ENCODE results near the gene SUCLG2. TPM values are rescaled to one million over a fixed set of nuclear protein-coding genes. Genes with fewer than 3 reads are reported as not detected.

SUCLG2 gene
- total and polyA plus RNA-seq, 5 experiments from 2014 or later: 62.7 to 93.8 (median 79.7) TPM

GRCh38 chr3:67386451-67386850, 268.0 kb downstream of the SUCLG2 start:
- ATAC-seq (no peak), DNase-seq (no peak)
- H3K27ac Mint-ChIP-seq: peak overlapping the region in 3 of 10 donors; percentile 5 to 15 (median 9)
- POLR2A ChIA-PET: no interaction called here
- peaks cover 4 to 50% (median 29%) of the 10 kb centered on the region in 3 donors for H3K36me3 Mint-ChIP-seq
- no peak overlapping the region for H3K4me3 Mint-ChIP-seq
- H3K4me1 Mint-ChIP-seq: peaks cover 13 to 21% (median 14%) of the 10 kb centered on the region in 4 donors
- no peaks in the 10 kb centered on the region for H3K27me3 Mint-ChIP-seq
- no peaks in the 10 kb centered on the region for H3K9me3 Mint-ChIP-seq

- H3K36me3 Mint-ChIP-seq: peaks cover 4 to 46% (median 24%) of the 10 kb centered on the region in 3 donors
- H3K27me3 Mint-ChIP-seq: no peaks in the 10 kb centered on the region
- DNase-seq: peak in 8 of 10 donors; percentile 22 to 65 (median 31)
- peak; percentile 35 to 55 for ATAC-seq
- H3K4me1 Mint-ChIP-seq: peaks cover 8 to 23% (median 14%) of the 10 kb centered on the region in 4 donors
- no peak overlapping the region for H3K4me3 Mint-ChIP-seq
- no peaks in the 10 kb centered on the region for H3K9me3 Mint-ChIP-seq
- H3K27ac Mint-ChIP-seq: peak overlapping the region in 3 of 10 donors; percentile 9 to 69 (median 31)
- POLR2A ChIA-PET: interaction anchor here (0.5 kb wide), 1 partner anchor 17 kb away, joined by 3 read pairs; no protein-coding TSS in a partner anchor
Measured at GRCh38 chr3:67384760-67385397, 269.5 kb downstream of the SUCLG2 start.

- Mint-ChIP-seq H3K4me3 (no peak overlapping the region), H3K4me1 (peaks cover 6 to 24% (median 20%) of the 10 kb centered on the region in 4 donors), H3K36me3 (peaks cover 9 to 47% (median 26%) of the 10 kb centered on the region in 3 donors), H3K27ac (peak overlapping the region in 1 of 10 donors; percentile 18), H3K27me3 (no peaks in the 10 kb centered on the region), H3K9me3 (no peaks in the 10 kb centered on the region)
- POLR2A ChIA-PET: no interaction called here
- ATAC-seq: no peak
- no peak for DNase-seq
Measured at GRCh38 chr3:67384016-67384415, 270.4 kb downstream of the SUCLG2 start.

DNA sequence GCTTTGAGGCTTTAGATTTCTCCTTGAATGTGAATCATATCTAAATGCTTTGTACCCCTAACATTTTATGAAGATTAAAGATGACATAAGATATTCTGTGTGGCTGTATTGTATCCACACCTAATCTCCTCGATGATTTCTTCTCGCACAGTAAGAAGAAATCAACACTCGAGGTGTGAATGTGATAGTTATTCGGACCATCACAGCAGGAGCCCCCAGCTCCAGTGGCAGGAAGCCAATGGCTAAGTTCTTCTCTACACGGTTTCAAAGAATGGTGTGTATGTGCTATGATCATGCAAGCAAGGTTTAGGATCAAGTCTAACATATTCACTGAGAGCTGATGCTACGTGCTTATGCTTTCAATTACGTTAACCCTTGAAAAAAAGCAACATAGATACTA, 271.0 kb downstream of the SUCLG2 start:
- no peak overlapping the region for H3K4me3 Mint-ChIP-seq
- no peaks in the 10 kb centered on the region for H3K9me3 Mint-ChIP-seq
- peaks cover 9 to 43% (median 21%) of the 10 kb centered on the region in 3 donors for H3K36me3 Mint-ChIP-seq
- POLR2A ChIA-PET: interaction anchor here (0.5 kb wide), 1 partner anchor 321 kb away, joined by 3 read pairs; no protein-coding TSS in a partner anchor
- no peak for DNase-seq
- peak overlapping the region in 6 of 10 donors; percentile 1 to 56 (median 36) for H3K27ac Mint-ChIP-seq
- no peak for ATAC-seq
- peaks cover 6 to 22% (median 16%) of the 10 kb centered on the region in 4 donors for H3K4me1 Mint-ChIP-seq
- no peaks in the 10 kb centered on the region for H3K27me3 Mint-ChIP-seq

- peaks cover 9 to 43% (median 18%) of the 10 kb centered on the region in 3 donors for H3K36me3 Mint-ChIP-seq
- ATAC-seq: no peak
Measured at GRCh38 chr3:67382536-67382935, 271.9 kb downstream of the SUCLG2 start.

GRCh38 chr3:67381667-67382272, 272.6 kb downstream of the SUCLG2 start:
- Mint-ChIP-seq H3K4me3 (no peak overlapping the region), H3K27ac (no peak overlapping the region), H3K36me3 (peaks cover 6 to 40% (median 20%) of the 10 kb centered on the region in 3 donors), H3K9me3 (no peaks in the 10 kb centered on the region), H3K27me3 (no peaks in the 10 kb centered on the region), H3K4me1 (peaks cover 8 to 33% (median 19%) of the 10 kb centered on the region in 4 donors)
- POLR2A ChIA-PET: no interaction called here
- ATAC-seq: no peak
- peak in 4 of 10 donors; percentile 12 to 34 (median 32) for DNase-seq

More at GRCh38 chr3:67382536-67382935, 271.9 kb downstream of the SUCLG2 start:
- DNase-seq: no peak
- H3K4me3 Mint-ChIP-seq: no peak overlapping the region
- H3K9me3 Mint-ChIP-seq: no peaks in the 10 kb centered on the region
- peak overlapping the region in 3 of 10 donors; percentile 12 to 59 (median 54) for H3K27ac Mint-ChIP-seq
- POLR2A ChIA-PET: no interaction called here
- H3K27me3 Mint-ChIP-seq: no peaks in the 10 kb centered on the region
- peaks cover 6 to 26% (median 18%) of the 10 kb centered on the region in 4 donors for H3K4me1 Mint-ChIP-seq

GRCh38 chr3:67380118-67380517, 274.3 kb downstream of the SUCLG2 start:
- H3K27me3 Mint-ChIP-seq: no peaks in the 10 kb centered on the region
- H3K27ac Mint-ChIP-seq: peak overlapping the region in 3 of 10 donors; percentile 9 to 75 (median 12)
- no peak for ATAC-seq
- no peak for DNase-seq
- POLR2A ChIA-PET: no interaction called here
- H3K4me1 Mint-ChIP-seq: peaks cover 6 to 33% (median 15%) of the 10 kb centered on the region in 4 donors
- H3K9me3 Mint-ChIP-seq: no peaks in the 10 kb centered on the region
- no peak overlapping the region for H3K4me3 Mint-ChIP-seq
- peaks cover 16 to 54% (median 28%) of the 10 kb centered on the region in 3 donors for H3K36me3 Mint-ChIP-seq

DNA sequence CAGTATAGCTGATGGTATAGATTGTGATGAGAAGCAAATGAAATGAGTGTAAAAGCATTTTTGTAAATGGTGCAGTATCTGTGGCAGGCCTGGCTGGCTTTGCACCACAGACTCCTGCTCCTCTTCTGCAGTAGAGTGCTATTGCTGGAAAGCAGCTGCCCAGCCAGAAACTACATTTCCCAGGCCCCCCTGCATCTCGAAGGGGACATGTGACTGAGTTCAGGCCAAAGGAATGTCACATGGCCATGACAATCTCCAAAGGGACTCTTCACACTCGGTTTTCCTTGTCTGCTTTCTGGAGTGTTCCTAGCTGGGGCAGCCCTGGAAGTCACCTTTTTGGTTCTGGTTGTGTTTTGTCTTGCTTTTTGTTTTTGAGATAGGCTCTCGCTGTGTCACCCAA, 277.1 kb downstream of the SUCLG2 start:
- Mint-ChIP-seq H3K4me3 (no peak overlapping the region), H3K9me3 (peaks cover 0 to 1% (median 0%) of the 10 kb centered on the region in 9 donors), H3K27ac (peak overlapping the region in 2 of 10 donors; percentile 33 to 34), H3K4me1 (peaks cover 2 to 26% (median 9%) of the 10 kb centered on the region in 4 donors), H3K36me3 (peaks cover 25 to 66% (median 51%) of the 10 kb centered on the region in 3 donors), H3K27me3 (no peaks in the 10 kb centered on the region)
- DNase-seq (no peak), ATAC-seq (no peak)
- POLR2A ChIA-PET: no interaction called here

DNA sequence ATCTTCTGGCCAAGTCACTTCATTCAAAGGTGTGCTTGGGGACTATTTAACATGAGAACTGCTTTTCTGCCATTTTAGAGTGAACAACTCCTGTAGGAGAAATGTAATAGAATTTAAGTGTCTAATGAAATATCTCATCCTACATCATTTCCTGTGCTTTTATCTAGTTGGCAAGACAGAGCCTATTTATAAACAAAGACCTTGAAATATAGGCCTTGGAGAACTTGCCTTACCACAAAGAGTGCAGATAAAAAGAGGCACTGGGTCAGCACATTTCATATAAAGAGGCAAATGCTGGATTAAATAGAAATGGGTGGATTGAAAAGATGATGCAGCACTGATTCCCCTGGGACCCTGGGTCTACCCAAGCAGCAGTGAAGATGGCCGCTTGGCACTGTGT, 278.0 kb downstream of the SUCLG2 start:
- Mint-ChIP-seq H3K9me3 (peaks cover 0 to 5% (median 0%) of the 10 kb centered on the region in 9 donors), H3K27me3 (no peaks in the 10 kb centered on the region), H3K36me3 (peaks cover 25 to 72% (median 60%) of the 10 kb centered on the region in 3 donors), H3K27ac (peak overlapping the region in 2 of 10 donors; percentile 8 to 75), H3K4me3 (no peak overlapping the region), H3K4me1 (peaks cover 2 to 26% (median 9%) of the 10 kb centered on the region in 4 donors)
- POLR2A ChIA-PET: no interaction called here
- ATAC-seq (no peak), DNase-seq (no peak)

DNA sequence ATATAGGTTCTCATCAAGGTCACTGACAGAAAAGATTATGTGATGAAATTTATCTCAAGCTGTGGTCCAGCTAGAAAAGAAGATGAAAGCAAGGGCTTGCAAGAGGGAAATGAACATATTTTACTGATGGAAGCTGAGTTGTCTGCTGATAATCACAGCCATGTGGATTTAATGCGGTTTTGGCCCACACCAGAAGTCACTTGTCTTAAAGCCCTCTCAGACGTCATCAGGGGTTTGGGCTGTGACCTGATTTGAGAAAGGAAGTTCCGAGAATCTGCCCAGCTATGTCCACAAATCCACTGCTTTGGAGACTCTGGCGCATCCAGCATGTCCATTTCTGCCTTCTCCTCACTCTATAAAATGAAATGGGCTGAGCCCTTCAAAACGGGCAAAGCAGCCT, 278.4 kb downstream of the SUCLG2 start:
- no peak for DNase-seq
- Mint-ChIP-seq H3K4me3 (no peak overlapping the region), H3K36me3 (peaks cover 25 to 73% (median 64%) of the 10 kb centered on the region in 3 donors), H3K27me3 (no peaks in the 10 kb centered on the region), H3K27ac (peak overlapping the region in 4 of 10 donors; percentile 6 to 75 (median 18)), H3K4me1 (peaks cover 2 to 26% (median 9%) of the 10 kb centered on the region in 4 donors), H3K9me3 (peaks cover 0 to 7% (median 0%) of the 10 kb centered on the region in 9 donors)
- POLR2A ChIA-PET: no interaction called here
- ATAC-seq: no peak

DNA sequence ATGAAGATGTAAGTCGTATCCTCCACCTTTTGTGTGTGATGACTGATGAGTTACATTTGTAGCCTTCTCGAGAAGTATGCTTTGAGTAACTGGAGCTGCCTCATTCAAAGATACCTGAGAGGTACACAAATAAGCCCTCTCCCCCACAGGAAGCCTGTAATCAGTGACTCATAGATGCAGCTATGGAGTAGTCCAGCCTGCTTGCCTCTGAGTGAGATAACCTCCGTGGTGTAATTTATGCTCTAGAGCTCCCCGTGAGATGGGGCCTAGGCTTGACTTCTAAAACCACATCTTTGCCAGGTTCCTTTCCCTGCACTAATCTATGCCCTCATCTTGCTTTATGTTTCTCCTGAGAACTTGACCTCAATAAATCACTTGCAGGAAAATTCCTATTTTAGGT, 291.7 kb downstream of the SUCLG2 start:
- DNase-seq (no peak), ATAC-seq (peak in 1 of 2 donors; percentile 53)
- Mint-ChIP-seq H3K4me3 (no peak overlapping the region), H3K27me3 (no peaks in the 10 kb centered on the region), H3K9me3 (peaks cover 0 to 7% (median 0%) of the 10 kb centered on the region in 9 donors), H3K4me1 (peaks cover 9 to 21% (median 14%) of the 10 kb centered on the region in 4 donors), H3K27ac (peak overlapping the region in 2 of 10 donors; percentile 24 to 75), H3K36me3 (peaks cover 4 to 7% (median 5%) of the 10 kb centered on the region in 3 donors)
- POLR2A ChIA-PET: no interaction called here

DNA sequence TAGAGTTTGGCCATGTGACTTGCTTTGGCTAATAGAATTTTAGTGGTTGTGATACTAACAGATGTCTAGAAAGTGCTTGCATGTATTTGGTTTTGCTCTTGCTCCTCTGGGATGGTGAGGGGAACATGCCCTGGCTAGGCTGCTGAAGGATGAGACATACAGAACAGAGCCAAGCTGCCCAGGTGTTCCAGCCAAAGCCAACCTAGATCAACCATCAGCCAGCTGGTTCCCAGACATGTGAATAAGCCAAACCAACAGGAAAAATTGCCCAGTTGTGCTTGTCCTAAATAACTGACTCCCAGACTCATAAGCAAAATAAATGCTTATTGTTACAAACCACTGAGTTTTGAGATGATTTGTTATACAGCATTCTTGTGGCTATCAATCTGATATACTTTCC, 292.6 kb downstream of the SUCLG2 start:
- Mint-ChIP-seq H3K4me1 (peaks cover 10 to 24% (median 14%) of the 10 kb centered on the region in 4 donors), H3K27me3 (no peaks in the 10 kb centered on the region), H3K27ac (no peak overlapping the region), H3K36me3 (peaks cover 5 to 7% (median 7%) of the 10 kb centered on the region in 3 donors), H3K9me3 (peaks cover 0 to 5% (median 0%) of the 10 kb centered on the region in 9 donors), H3K4me3 (no peak overlapping the region)
- DNase-seq (no peak), ATAC-seq (no peak)
- POLR2A ChIA-PET: no interaction called here

GRCh38 chr3:67361323-67361722, 293.1 kb downstream of the SUCLG2 start:
- no peak overlapping the region for H3K27ac Mint-ChIP-seq
- POLR2A ChIA-PET: no interaction called here
- peaks cover 7 to 8% (median 8%) of the 10 kb centered on the region in 3 donors for H3K36me3 Mint-ChIP-seq
- ATAC-seq (no peak), DNase-seq (no peak)
- peaks cover 10 to 24% (median 14%) of the 10 kb centered on the region in 4 donors for H3K4me1 Mint-ChIP-seq
- no peaks in the 10 kb centered on the region for H3K27me3 Mint-ChIP-seq
- peaks cover 0 to 5% (median 0%) of the 10 kb centered on the region in 9 donors for H3K9me3 Mint-ChIP-seq
- H3K4me3 Mint-ChIP-seq: no peak overlapping the region
